Thyroid gland (tissue), 4 donors: ENCODE results near the gene RAD52.

Source experiments
- POLR2A ChIP-seq, 2 donors: fragments of 450-650 bp; IDR thresholded peaks; one replicate each; pipeline ENCODE4 v1.6.1; 2017; ENCODE audit warnings: antibody characterized with exemption in 2 of 2, mild to moderate bottlenecking in 2 of 2, moderate library complexity in 1 of 2
- TF ChIP-seq, protein P1 (sequence below), 6 experiments: fragments of 200-600 bp in 3 of 6; fragments of 450-650 bp in 3 of 6; sonication (generic) in 3 of 6; IDR thresholded peaks; one replicate each; pipeline ENCODE4 v1.5.1; 2016 to 2019; ENCODE audit warnings: antibody characterized with exemption in 6 of 6, mild to moderate bottlenecking in 2 of 6, inconsistent platforms in 1 of 6, moderate library complexity in 1 of 6

DNA sequence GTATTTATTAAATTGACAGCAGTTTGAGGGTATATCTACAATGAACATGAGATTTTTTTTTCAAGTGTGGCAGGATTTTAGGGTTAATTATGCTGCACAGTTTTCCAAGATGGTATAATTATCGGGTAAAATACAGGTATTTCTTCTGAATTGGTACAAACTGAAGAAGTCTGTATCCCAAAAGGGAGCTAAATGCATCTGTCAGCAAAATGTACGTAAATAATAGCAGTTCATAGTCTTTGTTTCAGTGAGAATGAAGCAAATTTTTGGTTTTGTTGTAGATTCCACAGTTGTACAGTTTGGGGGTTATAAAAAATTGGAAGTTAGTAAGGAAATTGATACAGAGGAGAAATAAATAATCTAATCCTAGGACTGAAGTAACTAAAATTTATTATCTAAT, 63.3 kb downstream of the RAD52 start:
- TF ChIP-seq, protein P1, sequence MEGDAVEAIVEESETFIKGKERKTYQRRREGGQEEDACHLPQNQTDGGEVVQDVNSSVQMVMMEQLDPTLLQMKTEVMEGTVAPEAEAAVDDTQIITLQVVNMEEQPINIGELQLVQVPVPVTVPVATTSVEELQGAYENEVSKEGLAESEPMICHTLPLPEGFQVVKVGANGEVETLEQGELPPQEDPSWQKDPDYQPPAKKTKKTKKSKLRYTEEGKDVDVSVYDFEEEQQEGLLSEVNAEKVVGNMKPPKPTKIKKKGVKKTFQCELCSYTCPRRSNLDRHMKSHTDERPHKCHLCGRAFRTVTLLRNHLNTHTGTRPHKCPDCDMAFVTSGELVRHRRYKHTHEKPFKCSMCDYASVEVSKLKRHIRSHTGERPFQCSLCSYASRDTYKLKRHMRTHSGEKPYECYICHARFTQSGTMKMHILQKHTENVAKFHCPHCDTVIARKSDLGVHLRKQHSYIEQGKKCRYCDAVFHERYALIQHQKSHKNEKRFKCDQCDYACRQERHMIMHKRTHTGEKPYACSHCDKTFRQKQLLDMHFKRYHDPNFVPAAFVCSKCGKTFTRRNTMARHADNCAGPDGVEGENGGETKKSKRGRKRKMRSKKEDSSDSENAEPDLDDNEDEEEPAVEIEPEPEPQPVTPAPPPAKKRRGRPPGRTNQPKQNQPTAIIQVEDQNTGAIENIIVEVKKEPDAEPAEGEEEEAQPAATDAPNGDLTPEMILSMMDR (IDR thresholded peaks at IDR 0.05) = no peak
- TF ChIP-seq POLR2A (IDR thresholded peaks at IDR 0.05) = no peak
